SJSA1 (cell line): Measurements from ENCODE around the gene PPP1R14D. TPM values are rescaled to one million over a fixed set of nuclear protein-coding genes. Genes with fewer than 3 reads are reported as not detected.
"Not testable (repeated sequence)": the region's sequence is repeated elsewhere in the genome, so short reads cannot be mapped to it uniquely, and the experiment has no call there.

Experiments
- DNase-seq, 2 experiments: peaks; one replicate each; pipeline ENCODE4 v3.0.0-alpha.2; 2015 to 2020; ENCODE audit warnings: low spot score in 2 of 2, low read depth in 1 of 2
- H3K27ac ChIP-seq: fragments of 250-450 bp; sonication (Bioruptor Pico); 2 replicates; pipeline ENCODE4 v1.5.1; 2020; ENCODE audit warnings: mild to moderate bottlenecking, moderate library complexity
- H3K27me3 ChIP-seq: fragments of 250-450 bp; sonication (Bioruptor Pico); replicated peaks from 2 replicates; pipeline ENCODE4 v1.5.1; 2020; ENCODE audit warnings: mild to moderate bottlenecking, moderate library complexity
- H3K36me3 ChIP-seq: fragments of 250-450 bp; sonication (Bioruptor Pico); 2 replicates; pipeline ENCODE4 v1.5.1; 2020; ENCODE audit warnings: mild to moderate bottlenecking
- H3K4me1 ChIP-seq: fragments of 250-450 bp; sonication (Bioruptor Pico); replicated peaks from 2 replicates; pipeline ENCODE4 v1.6.1; 2021; ENCODE audit warnings: mild to moderate bottlenecking
- H3K4me3 ChIP-seq: fragments of 250-450 bp; sonication (Bioruptor Pico); 2 replicates; pipeline ENCODE4 v1.5.1; 2020; ENCODE audit warnings: mild to moderate bottlenecking
- H3K9me3 ChIP-seq: fragments of 250-450 bp; sonication (Bioruptor Pico); replicated peaks from 2 replicates; pipeline ENCODE4 v1.5.1; 2020; ENCODE audit warnings: mild to moderate bottlenecking
- total RNA-seq: library from RNA; depleted of rRNA; stranded (reverse); fragments of >200 nt; shearing (Covaris generic); gene quantifications from 2 replicates; pipeline ENCODE4 v1.2.3, GENCODE V29; 2014; rRNA removed

Gene PPP1R14D
- total RNA-seq: not detected in 2 replicates

DNA sequence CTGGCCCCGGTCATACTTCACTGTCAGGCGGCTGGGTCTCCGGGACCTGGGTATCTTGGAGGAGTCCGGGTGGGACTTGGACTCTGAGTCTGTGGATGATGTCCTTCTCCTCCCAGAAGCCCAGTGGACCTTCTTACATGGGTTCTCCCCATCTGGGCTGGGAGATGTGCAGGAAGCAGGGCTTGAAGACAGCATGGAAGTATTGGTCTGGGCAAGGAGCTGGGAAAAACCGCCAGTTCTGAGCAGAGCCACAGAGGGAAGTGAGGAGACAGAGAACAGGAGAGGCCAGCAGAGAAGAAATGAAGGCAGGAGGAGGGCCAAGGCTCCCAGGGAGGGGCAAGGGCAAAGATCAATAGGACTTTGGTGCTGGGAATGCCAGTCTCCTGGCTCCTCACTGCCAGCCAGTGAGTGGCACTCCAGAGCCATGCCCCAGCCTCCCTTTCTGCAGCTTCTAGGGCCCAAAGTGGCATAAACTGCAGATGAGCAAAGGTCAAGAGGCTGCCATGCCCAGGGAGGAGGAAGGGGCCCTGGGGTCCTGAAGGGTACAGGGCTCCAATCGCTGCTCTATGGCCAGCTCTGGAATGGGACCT lies at the start of gene PPP1R14D:
TSS of gene PPP1R14D (minus strand) at position 262 of the 590 bp plus-strand sequence. CDS start at position 195, 67 bp downstream.
- Histone ChIP-seq H3K27ac (no peak within 1 kb of the TSS), H3K36me3 (no peaks in the 10 kb centered on the region), H3K4me3 (no peak within 1 kb of the TSS), H3K4me1 (peaks cover 10% of the 10 kb centered on the region), H3K9me3 (no peaks in the 10 kb centered on the region), H3K27me3 (no peaks in the 10 kb centered on the region)
- no peak for DNase-seq

DNA sequence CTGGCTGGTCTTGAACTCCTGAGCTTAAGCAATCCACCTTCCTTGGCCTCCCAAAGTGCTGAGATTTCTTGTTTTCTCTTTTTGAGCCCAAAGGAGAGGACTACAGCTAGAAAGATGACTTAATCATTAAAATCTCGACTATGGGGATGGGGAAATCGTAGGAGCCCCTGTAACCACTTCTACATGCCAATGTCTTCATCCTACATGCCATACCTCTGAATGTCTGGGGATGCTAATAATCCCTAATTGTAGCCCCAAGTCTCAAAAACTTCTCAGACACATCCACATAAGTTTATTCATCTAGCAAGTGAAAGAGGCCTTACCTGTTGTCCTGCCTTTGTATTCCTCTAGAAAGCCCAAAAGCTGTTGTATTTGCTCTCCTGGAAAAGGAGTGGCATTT lies 49.2 kb upstream of the PPP1R14D start:
- no peak for DNase-seq
- H3K27ac ChIP-seq: no peak overlapping the region
- H3K36me3 ChIP-seq: no peaks in the 10 kb centered on the region

GRCh38 chr15:40875991-40876730 lies 47.7 kb upstream of the PPP1R14D start:
- Histone ChIP-seq H3K4me3 (no peak overlapping the region), H3K4me1 (peaks cover 10% of the 10 kb centered on the region), H3K9me3 (no peaks in the 10 kb centered on the region), H3K27me3 (peaks cover 12% of the 10 kb centered on the region), H3K36me3 (no peaks in the 10 kb centered on the region), H3K27ac (no peak overlapping the region)
- DNase-seq: no peak

More for the DNA sequence above, 49.2 kb upstream of the PPP1R14D start:
- no peaks in the 10 kb centered on the region for H3K9me3 ChIP-seq
- H3K27me3 ChIP-seq: peaks cover 12% of the 10 kb centered on the region
- H3K4me1 ChIP-seq: peaks cover 10% of the 10 kb centered on the region
- H3K4me3 ChIP-seq: no peak overlapping the region

DNA sequence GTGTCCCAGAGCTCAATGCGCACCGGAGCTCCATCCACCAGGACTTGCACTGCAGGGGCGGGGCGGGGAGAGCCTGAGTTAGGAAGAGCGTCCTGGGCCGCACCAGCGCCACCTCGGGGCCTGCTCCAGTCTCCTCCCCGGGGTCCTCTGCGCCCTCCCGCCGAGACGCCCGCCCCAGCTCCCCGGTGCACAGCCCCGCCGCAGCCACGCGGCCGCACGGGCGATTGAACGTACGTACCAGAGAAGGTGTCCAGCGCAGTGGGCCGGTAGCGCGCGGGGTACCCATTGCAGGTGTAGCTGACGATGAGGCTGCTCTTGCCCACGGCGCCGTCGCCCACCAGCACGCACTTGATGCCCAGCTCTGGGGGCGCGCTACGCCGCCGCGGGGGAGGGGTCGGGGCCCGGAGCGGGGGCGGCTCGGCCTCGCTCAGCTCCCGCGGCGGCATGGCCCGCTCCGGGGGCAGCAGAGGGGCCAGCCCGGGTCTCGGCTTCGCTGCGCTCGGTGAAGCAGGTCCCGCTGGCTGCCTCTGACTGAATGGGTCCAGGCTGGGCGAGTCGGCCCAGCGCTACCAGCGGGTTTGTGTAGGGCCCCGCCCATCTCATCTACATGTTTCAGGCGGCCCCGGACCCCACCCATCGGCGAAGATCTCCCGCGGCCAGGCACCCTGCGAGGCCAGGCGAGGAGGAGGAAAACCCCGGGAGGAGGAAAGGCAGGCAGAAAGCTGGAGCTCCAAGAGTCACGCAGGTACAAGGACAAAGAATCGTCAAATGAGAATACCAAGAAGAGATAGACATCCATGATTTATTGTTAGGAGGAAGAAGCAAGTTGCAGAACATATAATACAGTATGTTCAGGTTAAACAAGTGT lies 45.4 kb upstream of the PPP1R14D start, which contains the start of gene RHOV:
TSS of gene RHOV (minus strand) at position 541 of the 868 bp plus-strand sequence. CDS start at position 446, 95 bp downstream.
- H3K36me3 ChIP-seq: no peaks in the 10 kb centered on the region
- peak within 1 kb of the TSS; percentile 39 for H3K4me3 ChIP-seq
- DNase-seq: peak; percentile 22 to 63
- H3K27ac ChIP-seq: no peak within 1 kb of the TSS
- no peaks in the 10 kb centered on the region for H3K9me3 ChIP-seq
- peaks cover 10% of the 10 kb centered on the region for H3K4me1 ChIP-seq
- H3K27me3 ChIP-seq: peaks cover 12% of the 10 kb centered on the region

- Histone ChIP-seq H3K27ac (no peak overlapping the region), H3K36me3 (no peaks in the 10 kb centered on the region), H3K27me3 (peaks cover 12% of the 10 kb centered on the region), H3K4me3 (peak overlapping the region; percentile 39), H3K4me1 (peaks cover 10% of the 10 kb centered on the region), H3K9me3 (no peaks in the 10 kb centered on the region)
- no peak for DNase-seq
Observed at GRCh38 chr15:40872791-40873693, 44.5 kb upstream of the PPP1R14D start.

GRCh38 chr15:40871749-40872617 lies 43.5 kb upstream of the PPP1R14D start:
- peaks cover 12% of the 10 kb centered on the region for H3K27me3 ChIP-seq
- no peak for DNase-seq
- H3K4me1 ChIP-seq: peaks cover 10% of the 10 kb centered on the region
- no peak overlapping the region for H3K4me3 ChIP-seq
- H3K9me3 ChIP-seq: no peaks in the 10 kb centered on the region
- H3K27ac ChIP-seq: no peak overlapping the region
- H3K36me3 ChIP-seq: no peaks in the 10 kb centered on the region

- H3K27ac ChIP-seq: no peak overlapping the region
- no peaks in the 10 kb centered on the region for H3K9me3 ChIP-seq
Observed at GRCh38 chr15:40870716-40871115, 42.2 kb upstream of the PPP1R14D start.

DNA sequence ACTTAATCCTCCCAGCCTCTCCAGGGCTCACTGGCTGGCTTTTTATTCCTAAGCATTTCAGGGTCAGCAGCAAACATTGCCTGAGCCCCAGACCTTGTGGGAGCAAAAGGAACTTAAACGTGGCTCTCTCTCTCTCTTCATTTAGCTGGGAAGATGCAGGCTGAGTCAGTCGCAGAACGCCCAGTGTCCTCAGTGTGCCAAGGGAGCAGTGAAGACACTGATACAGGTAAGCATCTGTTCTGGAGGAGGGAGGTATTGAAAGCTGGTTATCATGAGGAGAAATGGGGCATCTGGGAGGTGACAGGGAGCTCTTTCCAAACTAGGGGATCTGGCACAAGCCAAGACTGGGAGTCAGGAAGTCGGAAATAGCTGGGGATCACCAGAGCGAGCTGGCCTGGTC lies 41.2 kb upstream of the PPP1R14D start:
- no peaks in the 10 kb centered on the region for H3K36me3 ChIP-seq
- no peaks in the 10 kb centered on the region for H3K9me3 ChIP-seq
- H3K4me1 ChIP-seq: peaks cover 10% of the 10 kb centered on the region
- DNase-seq: no peak
- H3K4me3 ChIP-seq: no peak overlapping the region
- peaks cover 12% of the 10 kb centered on the region for H3K27me3 ChIP-seq
- no peak overlapping the region for H3K27ac ChIP-seq

More at GRCh38 chr15:40870716-40871115, 42.2 kb upstream of the PPP1R14D start:
- peaks cover 10% of the 10 kb centered on the region for H3K4me1 ChIP-seq
- H3K4me3 ChIP-seq: no peak overlapping the region
- DNase-seq: no peak
- no peaks in the 10 kb centered on the region for H3K36me3 ChIP-seq
- peaks cover 12% of the 10 kb centered on the region for H3K27me3 ChIP-seq

- H3K9me3 ChIP-seq: no peaks in the 10 kb centered on the region
- no peak overlapping the region for H3K27ac ChIP-seq
- no peaks in the 10 kb centered on the region for H3K36me3 ChIP-seq
- H3K4me1 ChIP-seq: no peaks in the 10 kb centered on the region
- no peak for DNase-seq
- no peaks in the 10 kb centered on the region for H3K27me3 ChIP-seq
- H3K4me3 ChIP-seq: no peak overlapping the region
Observed at GRCh38 chr15:40867199-40867598, 38.7 kb upstream of the PPP1R14D start.

GRCh38 chr15:40863660-40864270 lies 35.3 kb upstream of the PPP1R14D start:
- no peak overlapping the region for H3K27ac ChIP-seq
- H3K4me1 ChIP-seq: no peaks in the 10 kb centered on the region
- H3K27me3 ChIP-seq: no peaks in the 10 kb centered on the region
- no peak overlapping the region for H3K4me3 ChIP-seq
- no peak for DNase-seq
- no peaks in the 10 kb centered on the region for H3K9me3 ChIP-seq
- H3K36me3 ChIP-seq: no peaks in the 10 kb centered on the region

- H3K36me3 ChIP-seq, H3K4me3 ChIP-seq, H3K9me3 ChIP-seq, H3K4me1 ChIP-seq, DNase-seq, H3K27ac ChIP-seq, H3K27me3 ChIP-seq: not testable (repeated sequence)
Observed at GRCh38 chr15:40861147-40861546, 32.6 kb upstream of the PPP1R14D start.
